Neural cell (in vitro differentiated cells): ENCODE results near the gene SH3RF2. TPM values are rescaled to one million over a fixed set of nuclear protein-coding genes. Genes with fewer than 3 reads are reported as not detected.
A peak's percentile ranks its signal among the peaks of the same experiment; 100 is the strongest.

Source experiments
- H2AFZ ChIP-seq: fragments of 200-600, 300-800 bp; sonication (generic), shearing (Covaris generic); 2 replicates; pipeline ENCODE4 v1.6.0; 2014; ENCODE audit warnings: low read depth, mild to moderate bottlenecking, antibody characterized with exemption, low read length, moderate library complexity
- H3F3A ChIP-seq: fragments of 200-600 bp; shearing (Covaris generic); 2 replicates; pipeline ENCODE4 v1.6.1; 2016; ENCODE audit warnings: mild to moderate bottlenecking, moderate library complexity, mixed read lengths, antibody characterized with exemption, low read length; ENCODE audit not compliant: insufficient read depth, poor library complexity, severe bottlenecking
- H3K27ac ChIP-seq: fragments of 200-600, 300-800 bp; sonication (generic), shearing (Covaris generic); 2 replicates; pipeline ENCODE4 v1.5.1; 2014; ENCODE audit warnings: mild to moderate bottlenecking, low read length, moderate library complexity
- H3K27me3 ChIP-seq: fragments of 300-800, 200-600 bp; sonication (generic), shearing (Covaris generic); 2 replicates; pipeline ENCODE4 v1.6.0; 2014; ENCODE audit warnings: mild to moderate bottlenecking, low read depth, low read length, moderate library complexity; ENCODE audit not compliant: insufficient read depth
- H3K36me3 ChIP-seq: fragments of 300-800, 200-600 bp; sonication (generic), shearing (Covaris generic); 2 replicates; pipeline ENCODE4 v1.5.1; 2014; ENCODE audit warnings: mild to moderate bottlenecking, antibody characterized with exemption, low read length, moderate library complexity; ENCODE audit not compliant: insufficient read depth
- H3K4me2 ChIP-seq: fragments of 300-800, 200-600 bp; sonication (generic), shearing (Covaris generic); 2 replicates; pipeline ENCODE4 v1.6.0; 2014; ENCODE audit warnings: mild to moderate bottlenecking, low read length
- H3K4me3 ChIP-seq: fragments of 300-800, 200-600 bp; sonication (generic), shearing (Covaris generic); 2 replicates; pipeline ENCODE4 v1.5.1; 2014; ENCODE audit warnings: mild to moderate bottlenecking, low read length, moderate library complexity
- H3K79me2 ChIP-seq: fragments of 200-600 bp; shearing (Covaris generic); replicated peaks from 2 replicates; pipeline ENCODE4 v1.6.0; 2014; ENCODE audit warnings: mild to moderate bottlenecking, low read length, moderate library complexity; ENCODE audit not compliant: insufficient read depth
- H3K9ac ChIP-seq: fragments of 300-800, 200-600 bp; sonication (generic), shearing (Covaris generic); 2 replicates; pipeline ENCODE4 v1.6.1; 2016; ENCODE audit warnings: mild to moderate bottlenecking, low read length, mixed read lengths
- H3K9me2 ChIP-seq: fragments of 200-600 bp; shearing (Covaris generic); 2 replicates; pipeline ENCODE4 v1.6.1; 2016; ENCODE audit warnings: mild to moderate bottlenecking, low read length, mixed read lengths; ENCODE audit not compliant: insufficient read depth
- H3K9me3 ChIP-seq: fragments of 200-600, 300-800 bp; sonication (generic), shearing (Covaris generic); 2 replicates; pipeline ENCODE4 v1.6.1; 2016; ENCODE audit warnings: mild to moderate bottlenecking, mixed run types, low read length, moderate library complexity, mixed read lengths
- H4K20me1 ChIP-seq: fragments of 200-600 bp; shearing (Covaris generic); 2 replicates; pipeline ENCODE4 v1.6.1; 2016; ENCODE audit warnings: mild to moderate bottlenecking, mixed run types; ENCODE audit not compliant: insufficient read depth
- CTCF ChIP-seq: fragments of 450-650 bp; IDR thresholded peaks from 2 replicates; pipeline ENCODE4 v1.5.1; 2014; ENCODE audit warnings: antibody characterized with exemption, mild to moderate bottlenecking, moderate library complexity; ENCODE audit not compliant: poor library complexity, severe bottlenecking
- EP300 ChIP-seq: fragments of 450-650 bp; conservative IDR thresholded peaks from 2 replicates; pipeline ENCODE4 v1.6.1; 2014; ENCODE audit warnings: antibody characterized with exemption, mild to moderate bottlenecking, moderate library complexity; ENCODE audit not compliant: poor library complexity, severe bottlenecking
- EZH2 ChIP-seq: fragments of 200-600, 300-800 bp; shearing (Covaris generic), sonication (generic); IDR thresholded peaks from 2 replicates; pipeline ENCODE4 v1.6.1; 2014; ENCODE audit warnings: antibody characterized with exemption, low read length, borderline replicate concordance, mild to moderate bottlenecking; ENCODE audit not compliant: insufficient read depth, poor library complexity, severe bottlenecking
- MXI1 ChIP-seq: fragments of 450-650 bp; conservative IDR thresholded peaks from 2 replicates; pipeline ENCODE4 v1.6.1; 2014; ENCODE audit warnings: antibody characterized with exemption, mild to moderate bottlenecking; ENCODE audit not compliant: poor library complexity, severe bottlenecking
- POLR2AphosphoS5 ChIP-seq: IDR thresholded peaks from 2 replicates; pipeline ENCODE4 v1.6.1; 2012
- RAD21 ChIP-seq: fragments of 450-650 bp; conservative IDR thresholded peaks from 2 replicates; pipeline ENCODE4 v1.6.1; 2014; ENCODE audit warnings: antibody characterized with exemption, mild to moderate bottlenecking, moderate library complexity
- REST ChIP-seq: IDR thresholded peaks from 2 replicates; pipeline ENCODE4 v1.6.1; 2012; ENCODE audit warnings: borderline replicate concordance
- SMC3 ChIP-seq: fragments of 450-650 bp; conservative IDR thresholded peaks from 2 replicates; pipeline ENCODE4 v1.6.1; 2014; ENCODE audit warnings: antibody characterized with exemption, mild to moderate bottlenecking, moderate library complexity; ENCODE audit not compliant: poor library complexity
- TAF1 ChIP-seq: IDR thresholded peaks from 2 replicates; pipeline ENCODE4 v1.6.1; 2012; ENCODE audit warnings: low read depth
- polyA plus RNA-seq: library from polyadenylated mRNA; depleted of rRNA; stranded (reverse); fragments of >200 nt; gene quantifications from 2 replicates; pipeline ENCODE4 v1.2.3, GENCODE V29; 2014

SH3RF2 gene
- polyA plus RNA-seq, 1 donor from 2014 or later = not detected

- no peaks in the 10 kb centered on the region for H3F3A ChIP-seq
- no peak overlapping the region for H2AFZ ChIP-seq
- H3K4me3 ChIP-seq = no peak overlapping the region
- no peaks in the 10 kb centered on the region for H3K9me3 ChIP-seq
- H3K79me2 ChIP-seq = no peaks in the 10 kb centered on the region
- TF ChIP-seq CTCF (peak; percentile 11), TAF1 (no peak)
- no peaks in the 10 kb centered on the region for H4K20me1 ChIP-seq
- no peaks in the 10 kb centered on the region for H3K36me3 ChIP-seq
- no peak overlapping the region for H3K9ac ChIP-seq
- no peaks in the 10 kb centered on the region for H3K9me2 ChIP-seq
- no peak overlapping the region for H3K27ac ChIP-seq
- no peaks in the 10 kb centered on the region for H3K27me3 ChIP-seq
- H3K4me2 ChIP-seq = no peak overlapping the region
These were observed 116.4 kb downstream of the SH3RF2 start for GRCh38 chr5:146052780-146053179.

GRCh38 chr5:146055432-146055831, 119.1 kb downstream of the SH3RF2 start:
- H3K4me3 ChIP-seq = no peak overlapping the region
- H3K79me2 ChIP-seq = no peaks in the 10 kb centered on the region
- H3K36me3 ChIP-seq = no peaks in the 10 kb centered on the region
- TF ChIP-seq REST = no peak
- no peak for TF ChIP-seq EZH2
- no peak for TF ChIP-seq TAF1
- TF ChIP-seq EP300 = no peak
- no peak for TF ChIP-seq SMC3
- no peak for TF ChIP-seq MXI1
- no peak for TF ChIP-seq RAD21
- TF ChIP-seq CTCF = no peak
- no peak for TF ChIP-seq POLR2AphosphoS5
- H3K4me2 ChIP-seq = no peak overlapping the region
- no peak overlapping the region for H3K27ac ChIP-seq
- no peak overlapping the region for H2AFZ ChIP-seq
- no peaks in the 10 kb centered on the region for H3K9me2 ChIP-seq
- no peak overlapping the region for H3K9ac ChIP-seq
- no peaks in the 10 kb centered on the region for H3K9me3 ChIP-seq
- H3K27me3 ChIP-seq = no peaks in the 10 kb centered on the region
- no peaks in the 10 kb centered on the region for H3F3A ChIP-seq
- H4K20me1 ChIP-seq = no peaks in the 10 kb centered on the region
